BE2C (cell line): Measurements from ENCODE around the gene ADAMTS17.
A peak's percentile ranks its signal among the peaks of the same experiment; 100 is the strongest.

ENCODE experiments used
- DNase-seq: peaks from one replicate; pipeline ENCODE4 v3.0.0-alpha.2; 2020
- H3K27me3 ChIP-seq: fragments of 250-450 bp; sonication (Bioruptor Pico); 2 replicates; pipeline ENCODE4 v1.5.1; 2020; ENCODE audit warnings: mild to moderate bottlenecking
- H3K36me3 ChIP-seq: fragments of 250-450 bp; sonication (Bioruptor Pico); 2 replicates; pipeline ENCODE4 v1.5.1; 2020; ENCODE audit warnings: mild to moderate bottlenecking
- H3K4me1 ChIP-seq: fragments of 250-450 bp; sonication (Bioruptor Pico); 2 replicates; pipeline ENCODE4 v1.5.1; 2020
- H3K4me3 ChIP-seq: 2 replicates; pipeline ENCODE4 v1.5.1; 2011; ENCODE audit warnings: low read depth, low read length
- H3K9me3 ChIP-seq: fragments of 250-450 bp; sonication (Bioruptor Pico); 2 replicates; pipeline ENCODE4 v1.5.1; 2020
- CTCF ChIP-seq: IDR thresholded peaks from 2 replicates; pipeline ENCODE4 v1.5.1; 2012; ENCODE audit warnings: mild to moderate bottlenecking, low read depth, low read length

ADAMTS17 gene

GRCh38 chr15:99963096-99963825 is 378.5 kb downstream of the ADAMTS17 start:
- Histone ChIP-seq H3K4me3 (no peak overlapping the region), H3K4me1 (peaks cover 7% of the 10 kb centered on the region), H3K36me3 (no peaks in the 10 kb centered on the region), H3K27me3 (no peaks in the 10 kb centered on the region), H3K9me3 (no peaks in the 10 kb centered on the region; the same call in 1 of the 2 replicates)
- TF ChIP-seq CTCF = no peak
- no peak for DNase-seq

- no peak for TF ChIP-seq CTCF
- no peak for DNase-seq
- peaks cover 3% of the 10 kb centered on the region; the same call in 1 of the 2 replicates for H3K4me1 ChIP-seq
- no peaks in the 10 kb centered on the region for H3K9me3 ChIP-seq
- H3K36me3 ChIP-seq = no peaks in the 10 kb centered on the region
- H3K27me3 ChIP-seq = no peaks in the 10 kb centered on the region
- H3K4me3 ChIP-seq = no peak overlapping the region
These were observed 379.7 kb downstream of the ADAMTS17 start for GRCh38 chr15:99962006-99962561.

DNA sequence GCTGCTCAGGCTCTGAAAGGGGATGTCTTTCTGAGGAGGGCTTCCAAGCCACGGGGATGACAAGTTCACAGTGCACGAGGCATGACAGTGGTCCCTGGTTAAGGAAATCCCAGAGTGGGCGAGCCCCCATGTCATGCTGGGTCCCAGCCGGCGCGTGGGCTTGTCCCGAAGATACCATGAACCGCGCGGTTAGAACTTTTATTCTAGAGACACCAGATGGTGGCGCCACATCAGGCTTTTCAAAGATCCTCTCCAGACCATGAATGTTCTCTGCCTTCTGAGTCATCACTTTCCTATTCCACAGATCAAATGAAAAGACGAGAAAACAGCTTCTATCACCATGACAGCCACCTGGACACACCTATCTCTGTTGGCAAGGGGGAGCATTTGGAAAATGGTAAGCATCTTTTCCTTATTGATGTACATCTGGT is 380.7 kb downstream of the ADAMTS17 start:
- Histone ChIP-seq H3K4me1 (no peaks in the 10 kb centered on the region; the same call in 1 of the 2 replicates), H3K27me3 (no peaks in the 10 kb centered on the region), H3K4me3 (no peak overlapping the region), H3K36me3 (no peaks in the 10 kb centered on the region), H3K9me3 (no peaks in the 10 kb centered on the region)
- no peak for DNase-seq
- TF ChIP-seq CTCF = peak; percentile 43

GRCh38 chr15:99959326-99959725 is 382.4 kb downstream of the ADAMTS17 start:
- TF ChIP-seq CTCF = no peak
- Histone ChIP-seq H3K9me3 (no peaks in the 10 kb centered on the region), H3K27me3 (no peaks in the 10 kb centered on the region), H3K36me3 (no peaks in the 10 kb centered on the region), H3K4me1 (no peaks in the 10 kb centered on the region), H3K4me3 (no peak overlapping the region)
- DNase-seq = no peak

GRCh38 chr15:99958426-99959097 is 383.2 kb downstream of the ADAMTS17 start:
- Histone ChIP-seq H3K36me3 (no peaks in the 10 kb centered on the region), H3K9me3 (no peaks in the 10 kb centered on the region), H3K27me3 (no peaks in the 10 kb centered on the region), H3K4me3 (no peak overlapping the region), H3K4me1 (no peaks in the 10 kb centered on the region)
- TF ChIP-seq CTCF = no peak
- DNase-seq = no peak

GRCh38 chr15:99957642-99958013 is 384.1 kb downstream of the ADAMTS17 start:
- no peak for DNase-seq
- Histone ChIP-seq H3K9me3 (no peaks in the 10 kb centered on the region), H3K36me3 (no peaks in the 10 kb centered on the region), H3K27me3 (no peaks in the 10 kb centered on the region), H3K4me3 (no peak overlapping the region), H3K4me1 (no peaks in the 10 kb centered on the region)
- TF ChIP-seq CTCF = no peak
